ENCODE measurements around the gene ZNF235. TPM values are rescaled to one million over a fixed set of nuclear protein-coding genes. Genes with fewer than 3 reads are reported as not detected.

Gene ZNF235
- total RNA-seq, 4 donors from 2014 or later, result 5.5 to 9.8 (median 6.3) TPM

GRCh38 chr19:44332145-44332544 is 27.3 kb upstream of the ZNF235 start:
- H3K36me3 ChIP-seq, result peaks cover 11 to 99% (median 40%) of the 10 kb centered on the region in 3 donors
- H3K4me1 ChIP-seq, result no peaks in the 10 kb centered on the region
- peaks cover 0 to 94% (median 33%) of the 10 kb centered on the region in 4 donors for H3K9me3 ChIP-seq
- H3K4me3 ChIP-seq, result no peak overlapping the region
- no peak for DNase-seq (ENCODE audit: low spot score in 2 of 2)
- 91 to 98% methylated on average over 1 of the region's 1 CpG for WGBS, 2 donors
- H3K27ac ChIP-seq, result no peak overlapping the region
- TF ChIP-seq EP300 (IDR thresholded peaks at IDR 0.05) (no peak), CTCF (IDR thresholded peaks at IDR 0.05) (no peak), POLR2A (IDR thresholded peaks at IDR 0.05) (no peak)
- H3K27me3 ChIP-seq, result no peaks in the 10 kb centered on the region

- H3K9me3 ChIP-seq, result peaks cover 0 to 100% (median 27%) of the 10 kb centered on the region in 4 donors
- H3K4me3 ChIP-seq, result no peak overlapping the region
- peaks cover 0 to 25% (median 0%) of the 10 kb centered on the region in 3 donors for H3K36me3 ChIP-seq
- DNase-seq (ENCODE audit: low spot score in 2 of 2), result no peak
- no peak overlapping the region for H3K27ac ChIP-seq
- H3K4me1 ChIP-seq, result no peaks in the 10 kb centered on the region
- WGBS, 2 donors, result 65 to 86% methylated on average over 2 of the region's 2 CpGs
- TF ChIP-seq CTCF (IDR thresholded peaks at IDR 0.05), result no peak
- TF ChIP-seq EP300 (IDR thresholded peaks at IDR 0.05), result no peak
- no peaks in the 10 kb centered on the region for H3K27me3 ChIP-seq
Measured at GRCh38 chr19:44315883-44316282, 11.1 kb upstream of the ZNF235 start.

- Histone ChIP-seq H3K27ac (no peak overlapping the region), H3K9me3 (peaks cover 0 to 99% (median 18%) of the 10 kb centered on the region in 4 donors), H3K4me1 (no peaks in the 10 kb centered on the region), H3K36me3 (peaks cover 0 to 25% (median 0%) of the 10 kb centered on the region in 3 donors), H3K27me3 (no peaks in the 10 kb centered on the region), H3K4me3 (no peak overlapping the region)
- 96 to 100% methylated on average over 1 of the region's 1 CpG for WGBS, 2 donors
- DNase-seq (ENCODE audit: low spot score in 2 of 2), result no peak
- no peak for TF ChIP-seq CTCF (IDR thresholded peaks at IDR 0.05)
- no peak for TF ChIP-seq EP300 (IDR thresholded peaks at IDR 0.05)
- no peak for TF ChIP-seq POLR2A (IDR thresholded peaks at IDR 0.05)
Measured at GRCh38 chr19:44313231-44313630, 8.4 kb upstream of the ZNF235 start.

- peaks cover 0 to 70% (median 8%) of the 10 kb centered on the region in 4 donors for H3K9me3 ChIP-seq
- 89 to 91% methylated on average over 3 of the region's 3 CpGs for WGBS, 2 donors
- H3K27me3 ChIP-seq, result no peaks in the 10 kb centered on the region
- peaks cover 0 to 17% (median 0%) of the 10 kb centered on the region in 4 donors for H3K4me1 ChIP-seq
- H3K36me3 ChIP-seq, result peaks cover 0 to 3% (median 0%) of the 10 kb centered on the region in 3 donors
- no peak for DNase-seq (ENCODE audit: low spot score in 2 of 2)
- H3K4me3 ChIP-seq, result no peak overlapping the region
- TF ChIP-seq CTCF (IDR thresholded peaks at IDR 0.05), result no peak
- TF ChIP-seq POLR2A (IDR thresholded peaks at IDR 0.05), result no peak
- TF ChIP-seq EP300 (IDR thresholded peaks at IDR 0.05), result no peak
- H3K27ac ChIP-seq, result no peak overlapping the region
Measured at GRCh38 chr19:44308011-44308410, 3.2 kb upstream of the ZNF235 start.

- H3K36me3 ChIP-seq, result peaks cover 0 to 13% (median 0%) of the 10 kb centered on the region in 3 donors
- H3K4me1 ChIP-seq, result peaks cover 0 to 17% (median 0%) of the 10 kb centered on the region in 4 donors
- no peak overlapping the region for H3K27ac ChIP-seq
- H3K27me3 ChIP-seq, result no peaks in the 10 kb centered on the region
- TF ChIP-seq POLR2A (IDR thresholded peaks at IDR 0.05), result no peak
- TF ChIP-seq EP300 (IDR thresholded peaks at IDR 0.05), result no peak
- no peak for TF ChIP-seq CTCF (IDR thresholded peaks at IDR 0.05)
- H3K9me3 ChIP-seq, result peaks cover 0 to 53% (median 5%) of the 10 kb centered on the region in 4 donors
- DNase-seq (ENCODE audit: low spot score in 2 of 2), result no peak
- no peak overlapping the region for H3K4me3 ChIP-seq
- WGBS, 2 donors, result 87 to 92% methylated on average over 15 of the region's 15 CpGs
Measured at GRCh38 chr19:44306283-44306682, 1.5 kb upstream of the ZNF235 start.
